ENCODE measurements around the gene SLAMF9.

DNA sequence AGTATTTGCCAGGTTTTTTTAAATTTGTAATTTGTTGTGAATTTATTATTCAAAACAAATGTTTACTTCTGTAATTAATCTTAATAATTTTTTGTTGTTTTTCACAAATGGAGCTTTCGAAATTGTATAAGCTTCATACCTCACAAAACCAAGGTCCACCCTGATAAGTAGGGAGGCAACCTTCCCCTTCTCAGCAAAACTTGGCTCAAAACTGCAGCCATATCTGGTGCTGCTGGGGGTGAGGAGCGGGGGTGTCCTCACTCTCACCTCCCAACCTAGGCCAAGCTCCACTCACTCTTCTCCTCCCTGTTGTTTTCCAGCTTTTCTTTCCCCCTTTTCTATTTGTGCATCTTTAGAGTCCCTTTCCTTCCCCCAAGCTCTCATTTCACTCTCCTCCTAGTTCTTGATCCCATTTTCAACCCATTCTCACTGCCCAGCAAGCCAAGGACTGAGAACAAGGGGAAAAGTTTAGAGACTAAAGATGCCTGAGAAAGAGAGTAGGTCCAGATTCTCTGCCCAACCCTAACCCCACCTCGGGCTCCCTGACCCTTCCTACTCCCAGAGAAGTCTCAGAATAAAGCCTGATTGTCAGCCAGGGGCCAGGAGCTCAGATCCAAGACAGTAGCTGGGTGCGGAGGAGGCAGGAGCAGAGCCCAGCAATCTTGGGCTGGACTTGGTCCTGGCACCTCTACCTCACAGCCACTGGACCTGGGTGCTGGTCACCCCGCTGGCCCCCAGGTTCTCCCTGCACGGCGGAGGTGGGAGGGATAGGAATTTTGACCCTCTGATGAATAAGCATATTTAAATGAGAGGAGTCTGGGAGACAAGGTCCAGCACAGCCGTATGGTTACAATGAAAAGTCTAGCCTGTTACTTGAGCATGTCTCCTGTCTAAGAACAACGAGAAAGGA lies 45.8 kb downstream of the SLAMF9 start:
- TF ChIP-seq, protein P1, sequence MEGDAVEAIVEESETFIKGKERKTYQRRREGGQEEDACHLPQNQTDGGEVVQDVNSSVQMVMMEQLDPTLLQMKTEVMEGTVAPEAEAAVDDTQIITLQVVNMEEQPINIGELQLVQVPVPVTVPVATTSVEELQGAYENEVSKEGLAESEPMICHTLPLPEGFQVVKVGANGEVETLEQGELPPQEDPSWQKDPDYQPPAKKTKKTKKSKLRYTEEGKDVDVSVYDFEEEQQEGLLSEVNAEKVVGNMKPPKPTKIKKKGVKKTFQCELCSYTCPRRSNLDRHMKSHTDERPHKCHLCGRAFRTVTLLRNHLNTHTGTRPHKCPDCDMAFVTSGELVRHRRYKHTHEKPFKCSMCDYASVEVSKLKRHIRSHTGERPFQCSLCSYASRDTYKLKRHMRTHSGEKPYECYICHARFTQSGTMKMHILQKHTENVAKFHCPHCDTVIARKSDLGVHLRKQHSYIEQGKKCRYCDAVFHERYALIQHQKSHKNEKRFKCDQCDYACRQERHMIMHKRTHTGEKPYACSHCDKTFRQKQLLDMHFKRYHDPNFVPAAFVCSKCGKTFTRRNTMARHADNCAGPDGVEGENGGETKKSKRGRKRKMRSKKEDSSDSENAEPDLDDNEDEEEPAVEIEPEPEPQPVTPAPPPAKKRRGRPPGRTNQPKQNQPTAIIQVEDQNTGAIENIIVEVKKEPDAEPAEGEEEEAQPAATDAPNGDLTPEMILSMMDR (IDR thresholded peaks at IDR 0.05; ENCODE audit: insufficient read depth, low read depth, low read length) = no peak
- no peak for TF ChIP-seq EZH2 (IDR thresholded peaks at IDR 0.05; ENCODE audit: insufficient read depth, low read length)

All from astrocyte (in vitro differentiated cells and primary cell).